ENCODE results near the gene MYBPC2. TPM values are rescaled to one million over a fixed set of nuclear protein-coding genes. Genes with fewer than 3 reads are reported as not detected.
A peak's percentile ranks its signal among the peaks of the same experiment; 100 is the strongest.

Gene MYBPC2
- total and polyA plus RNA-seq, 12 donors = 0.01 to 0.35 (median 0.13) TPM; not detected in 9

GRCh38 chr19:50501568-50502475, 69.1 kb downstream of the MYBPC2 start:
- H3K27ac ChIP-seq = peak overlapping the region; percentile 85 to 99 (median 93)
- intact Hi-C loops (cut with DNase I) = no loop called here
- 32 to 54% methylated on average over 25 of the region's 25 CpGs for WGBS, 2 donors
- no peaks in the 10 kb centered on the region for H3K9me3 ChIP-seq
- H3K36me3 ChIP-seq = peaks cover 0 to 12% (median 0%) of the 10 kb centered on the region in 9 donors
- peak; percentile 75 to 79 for DNase-seq
- peak; percentile 51 to 76 (median 71) for ATAC-seq
- no peaks in the 10 kb centered on the region for H3K27me3 ChIP-seq
- TF ChIP-seq CTCF (IDR thresholded peaks at IDR 0.05) = no peak
- H3K4me1 ChIP-seq = peaks cover 0 to 8% (median 0%) of the 10 kb centered on the region in 9 donors
- peak overlapping the region in 9 of 10 donors; percentile 31 to 60 (median 48) for H3K4me3 ChIP-seq

- ATAC-seq = no peak
- intact Hi-C loops (cut with DNase I) = no loop called here
- H3K36me3 ChIP-seq = peaks cover 0 to 12% (median 0%) of the 10 kb centered on the region in 9 donors
- no peaks in the 10 kb centered on the region for H3K9me3 ChIP-seq
- no peak overlapping the region for H3K27ac ChIP-seq
- WGBS, 2 donors = 94 to 95% methylated on average over 28 to 30 of the region's 30 CpGs
- peak in 1 of 2 donors; percentile 24 for DNase-seq
- no peak overlapping the region for H3K4me3 ChIP-seq
- no peak for TF ChIP-seq CTCF (IDR thresholded peaks at IDR 0.05)
- no peaks in the 10 kb centered on the region for H3K27me3 ChIP-seq
- H3K4me1 ChIP-seq = peaks cover 5 to 28% (median 13%) of the 10 kb centered on the region in 9 donors
Measured at GRCh38 chr19:50505856-50506611, 73.3 kb downstream of the MYBPC2 start.

GRCh38 chr19:50506700-50507099, 74.0 kb downstream of the MYBPC2 start:
- H3K9me3 ChIP-seq = no peaks in the 10 kb centered on the region

More at GRCh38 chr19:50506700-50507099, 74.0 kb downstream of the MYBPC2 start:
- no peak overlapping the region for H3K27ac ChIP-seq
- no peak for TF ChIP-seq CTCF (IDR thresholded peaks at IDR 0.05)
- H3K4me3 ChIP-seq = no peak overlapping the region
- H3K4me1 ChIP-seq = peaks cover 5 to 31% (median 13%) of the 10 kb centered on the region in 9 donors
- no peak for ATAC-seq
- 94 to 95% methylated on average over 10 of the region's 10 CpGs for WGBS, 2 donors
- no peaks in the 10 kb centered on the region for H3K27me3 ChIP-seq
- DNase-seq = no peak
- peaks cover 0 to 12% (median 0%) of the 10 kb centered on the region in 9 donors for H3K36me3 ChIP-seq
- intact Hi-C loops (cut with DNase I) = no loop called here
